Limb (tissue), 2 donors: ENCODE results near the gene KLHL2.
"Not testable (repeated sequence)": the region's sequence is repeated elsewhere in the genome, so short reads cannot be mapped to it uniquely, and the experiment has no call there.

Experiments
- DNase-seq, 2 donors: peaks; one replicate each; pipeline ENCODE4 v3.0.0-alpha.2; 2016; ENCODE audit errors: extremely low spot score in 2 of 2

The KLHL2 gene

DNA sequence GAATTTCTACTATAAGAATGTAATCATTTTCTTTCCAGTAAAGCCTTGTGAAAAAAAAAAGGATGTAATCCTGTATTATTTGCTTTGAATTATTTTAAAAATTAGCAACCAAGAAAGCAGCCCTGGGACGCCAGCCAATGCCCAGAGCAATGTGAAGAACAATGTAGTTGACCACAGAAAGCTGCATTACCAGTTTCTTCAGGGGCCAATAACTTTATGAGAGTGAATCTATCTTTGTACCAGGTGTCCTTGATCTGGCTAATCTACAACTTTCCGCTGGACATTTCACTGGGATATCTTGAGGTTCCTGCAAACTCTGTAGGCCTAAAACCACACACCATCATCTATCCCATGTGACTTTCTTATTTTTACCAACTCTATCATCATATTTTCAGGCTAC, 7.6 kb upstream of the KLHL2 start:
- no peak for DNase-seq

DNA sequence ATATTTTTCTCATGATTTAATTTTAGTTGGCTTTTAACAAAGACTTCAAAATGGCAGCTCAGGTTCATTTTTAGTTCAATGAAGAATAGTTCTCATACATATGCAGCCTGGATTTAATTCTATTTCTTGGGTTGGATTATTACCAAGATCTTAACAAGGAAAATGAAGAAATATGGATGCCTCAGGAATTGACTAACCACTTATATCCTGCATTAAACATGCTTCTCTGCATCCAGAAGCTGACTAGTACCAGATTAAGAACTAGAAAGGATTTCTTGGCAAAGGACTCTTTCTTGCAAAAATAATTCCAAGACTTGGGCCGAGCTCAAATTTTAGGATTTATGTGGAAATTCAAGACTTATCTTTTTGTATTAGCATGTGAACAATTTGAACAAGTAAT, 5.6 kb upstream of the KLHL2 start:
- no peak for DNase-seq

DNA sequence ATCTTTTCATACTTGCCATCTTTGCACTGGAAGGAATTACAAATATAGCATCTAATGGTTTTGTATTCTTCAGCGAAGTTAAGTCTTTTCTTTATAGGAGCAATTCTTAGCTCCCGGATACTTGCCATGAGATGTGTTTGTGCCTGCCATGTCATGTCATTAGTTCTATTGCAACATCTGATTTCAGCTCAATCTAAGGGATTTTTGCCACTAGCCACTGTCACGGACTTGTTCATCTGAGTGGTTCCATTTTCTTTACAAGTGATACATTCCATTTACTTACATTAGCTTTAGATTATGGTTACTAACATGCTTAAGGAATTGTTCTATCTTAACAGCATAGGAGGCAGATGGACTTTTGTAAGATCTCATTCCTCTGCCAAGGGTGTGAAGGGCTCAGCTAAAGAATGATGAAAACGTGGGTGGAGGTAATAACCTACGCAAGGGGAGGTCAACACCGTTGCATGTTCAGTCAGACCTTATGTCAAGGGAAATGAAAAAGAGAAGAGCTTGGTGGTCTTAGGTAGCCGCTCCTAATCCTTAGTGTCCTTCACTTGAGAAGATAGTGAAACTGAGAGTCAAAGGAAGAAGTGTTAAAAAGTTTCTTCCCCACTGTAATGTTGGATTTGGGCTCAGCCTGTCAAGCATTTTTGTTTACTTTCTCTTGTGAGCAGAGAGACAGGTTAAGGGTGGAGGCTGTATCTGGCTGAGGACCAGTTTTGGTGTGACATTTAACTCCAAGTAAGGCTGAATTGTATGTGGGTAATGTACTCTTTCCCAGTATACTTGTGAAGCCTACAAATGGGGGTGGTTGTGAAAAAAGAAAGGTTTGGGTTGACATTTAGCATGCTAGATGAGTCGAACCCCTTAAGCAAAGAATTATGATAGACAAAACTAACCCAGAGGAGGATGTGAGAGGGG, 3.6 kb upstream of the KLHL2 start:
- DNase-seq = no peak

DNA sequence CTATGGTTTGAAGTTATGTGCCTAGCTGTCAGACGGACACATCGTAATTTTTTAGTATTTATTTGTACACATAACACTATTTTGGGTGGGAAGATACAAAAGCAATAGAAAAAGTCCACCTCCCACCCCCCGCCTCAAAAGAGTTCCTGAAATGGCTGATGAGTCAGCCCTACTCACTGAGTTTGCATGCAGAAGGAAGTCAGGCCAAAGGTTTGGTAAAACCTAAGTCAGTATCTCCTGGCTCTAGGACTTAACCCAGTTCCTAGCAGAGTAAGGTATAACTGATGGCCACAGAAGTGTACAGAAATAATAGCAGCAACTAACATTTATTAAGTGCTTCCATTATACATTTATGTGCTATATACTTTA, 2.9 kb upstream of the KLHL2 start:
- DNase-seq = no peak

DNA sequence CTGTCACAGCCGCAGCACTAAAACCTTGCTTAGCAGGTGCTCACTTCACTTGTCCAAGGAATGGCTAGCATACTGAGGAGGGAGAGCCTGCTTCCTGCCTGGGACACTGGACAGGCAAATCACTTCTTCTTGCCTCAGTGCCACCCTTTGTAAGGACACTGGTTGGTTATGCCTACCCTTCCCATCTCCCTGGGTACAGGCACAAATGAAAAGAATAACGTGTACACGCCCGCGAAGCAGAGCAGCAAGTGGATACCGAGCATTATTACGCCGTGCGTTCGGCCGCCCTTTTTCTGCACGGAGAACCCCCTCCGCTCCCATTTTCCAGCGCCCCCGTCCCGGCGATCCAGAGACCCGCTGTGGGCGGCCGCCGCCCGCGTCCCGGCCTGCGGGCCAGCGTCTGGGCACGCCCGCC, 338 bp upstream of the KLHL2 start:
- DNase-seq = no peak

DNA sequence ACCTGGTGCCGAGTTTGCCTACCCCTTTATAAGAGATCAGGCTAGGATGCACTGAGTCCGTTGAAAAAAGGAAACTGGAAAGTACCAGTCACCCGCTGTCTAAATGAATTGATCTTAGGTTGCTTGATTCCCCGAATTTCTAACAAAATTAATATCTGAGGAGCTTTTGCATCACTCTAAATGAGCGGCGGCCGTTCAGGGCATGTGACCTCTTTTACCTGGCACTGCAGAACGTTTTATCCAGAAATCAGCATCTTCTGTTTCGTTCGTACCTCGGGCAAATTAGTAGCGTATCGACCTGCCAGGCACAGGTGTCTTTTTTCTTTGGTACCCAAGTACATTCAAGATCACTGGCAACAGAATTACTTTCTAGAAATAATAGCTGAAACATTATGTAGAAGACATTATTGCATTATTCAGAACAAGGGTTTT, 876 bp downstream of the KLHL2 start:
- no peak for DNase-seq

DNA sequence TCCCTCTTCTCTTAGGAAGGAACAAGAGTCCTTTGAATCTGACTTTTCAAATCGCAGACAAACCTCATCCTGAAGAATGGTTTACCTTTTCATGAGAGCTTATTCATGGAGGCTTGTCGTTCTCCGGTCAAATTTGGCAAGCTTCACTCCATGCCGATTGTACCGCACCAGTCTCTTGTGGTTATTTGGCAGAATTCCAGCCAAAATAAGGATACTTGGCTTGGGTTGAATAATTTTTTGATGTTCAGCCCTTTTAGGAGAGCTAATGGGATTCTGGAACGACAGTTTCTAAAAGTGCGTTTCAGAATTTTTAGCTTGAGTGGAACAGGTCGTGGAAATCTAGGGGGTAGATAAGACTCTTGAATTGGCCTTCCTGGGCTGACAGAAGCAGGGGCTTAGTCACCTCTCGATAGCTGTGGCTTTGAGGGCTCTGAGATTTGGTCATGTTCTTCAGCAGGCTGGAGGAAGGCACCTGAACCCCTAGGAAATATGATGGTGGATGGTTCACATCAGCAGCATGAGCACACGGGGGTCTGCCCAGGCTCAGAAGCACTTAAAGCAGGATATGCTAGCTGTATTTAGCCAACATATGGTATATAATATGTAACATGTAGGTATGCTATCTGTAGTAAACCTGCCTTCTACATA, 1.5 kb downstream of the KLHL2 start:
- no peak for DNase-seq

DNA sequence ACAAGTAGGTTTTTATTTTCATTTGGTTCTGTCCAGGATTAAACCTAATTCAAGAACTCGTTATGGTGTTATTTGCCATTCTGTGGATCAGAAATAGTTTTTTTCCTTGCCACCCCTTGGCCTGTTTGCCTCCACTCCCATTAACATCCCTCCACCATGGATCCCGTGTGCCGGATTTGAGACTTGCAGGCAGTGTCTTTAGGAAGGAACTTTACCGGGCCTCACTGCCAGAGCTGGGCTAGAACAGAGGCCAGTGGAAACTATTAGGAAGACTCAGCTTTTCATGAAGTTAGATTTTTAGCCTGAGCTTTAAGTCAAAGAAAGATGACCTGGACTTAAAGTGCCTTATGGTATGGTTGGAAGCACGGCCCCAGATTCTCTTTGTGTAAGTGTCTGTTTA, 2.4 kb downstream of the KLHL2 start:
- DNase-seq = no peak

DNA sequence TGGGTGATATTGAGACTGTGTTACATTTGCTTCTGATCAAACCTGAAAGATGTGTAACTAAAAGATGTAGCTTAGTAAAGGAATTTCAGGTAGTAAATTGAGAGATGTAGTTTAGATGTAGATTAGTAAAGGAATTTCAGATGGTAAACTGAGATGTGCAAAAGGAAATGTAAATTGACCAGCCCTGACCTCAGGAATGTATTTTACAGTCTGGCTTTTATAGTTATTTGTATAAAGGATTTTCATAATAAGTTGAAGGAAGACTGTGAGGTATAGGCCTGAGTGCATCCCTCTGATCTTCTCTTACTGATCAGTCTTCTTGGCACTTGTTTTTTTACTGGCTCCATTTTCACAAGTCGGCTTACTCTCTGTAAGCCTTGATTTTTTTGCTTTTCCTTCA, 3.2 kb downstream of the KLHL2 start:
- no peak for DNase-seq

DNA sequence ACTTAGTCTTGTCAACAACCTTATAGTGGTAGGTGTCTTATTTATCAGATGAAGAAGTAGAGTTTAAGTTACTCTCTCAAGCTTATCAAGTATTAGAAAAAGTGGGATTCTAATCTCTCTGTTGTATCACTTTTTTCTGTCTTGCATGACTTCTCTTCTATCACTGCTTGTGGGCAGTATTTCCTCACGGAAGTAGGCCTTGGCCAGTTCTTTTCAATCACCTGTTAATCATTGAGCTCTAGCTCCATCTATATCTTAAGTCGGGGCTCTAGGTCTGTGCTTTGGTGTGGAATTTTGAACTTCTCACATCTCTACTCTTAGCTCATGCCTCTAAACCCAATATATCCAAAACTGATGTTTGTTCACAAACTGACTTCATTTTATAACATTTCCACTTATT, 5.3 kb downstream of the KLHL2 start:
- DNase-seq = not testable (repeated sequence)

DNA sequence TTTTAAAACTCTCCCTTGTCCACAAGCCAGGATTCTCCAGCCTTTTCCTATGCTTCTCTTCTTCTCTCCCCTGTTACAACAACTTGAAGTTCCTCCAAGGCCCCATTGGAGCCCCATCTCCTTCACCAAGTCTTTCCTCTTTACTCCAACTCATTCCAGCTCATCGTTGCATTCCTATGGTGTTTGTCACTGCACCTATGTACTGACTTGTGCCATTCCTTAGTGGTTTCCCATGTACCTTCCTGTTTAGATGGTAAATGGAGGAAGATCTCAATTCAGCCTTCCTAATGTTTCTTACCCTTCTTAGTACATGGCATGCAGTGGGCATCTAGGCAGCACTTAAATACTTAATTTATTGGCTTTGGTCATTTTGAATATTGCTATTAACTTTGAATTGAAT, 6.0 kb downstream of the KLHL2 start:
- not testable (repeated sequence) for DNase-seq

DNA sequence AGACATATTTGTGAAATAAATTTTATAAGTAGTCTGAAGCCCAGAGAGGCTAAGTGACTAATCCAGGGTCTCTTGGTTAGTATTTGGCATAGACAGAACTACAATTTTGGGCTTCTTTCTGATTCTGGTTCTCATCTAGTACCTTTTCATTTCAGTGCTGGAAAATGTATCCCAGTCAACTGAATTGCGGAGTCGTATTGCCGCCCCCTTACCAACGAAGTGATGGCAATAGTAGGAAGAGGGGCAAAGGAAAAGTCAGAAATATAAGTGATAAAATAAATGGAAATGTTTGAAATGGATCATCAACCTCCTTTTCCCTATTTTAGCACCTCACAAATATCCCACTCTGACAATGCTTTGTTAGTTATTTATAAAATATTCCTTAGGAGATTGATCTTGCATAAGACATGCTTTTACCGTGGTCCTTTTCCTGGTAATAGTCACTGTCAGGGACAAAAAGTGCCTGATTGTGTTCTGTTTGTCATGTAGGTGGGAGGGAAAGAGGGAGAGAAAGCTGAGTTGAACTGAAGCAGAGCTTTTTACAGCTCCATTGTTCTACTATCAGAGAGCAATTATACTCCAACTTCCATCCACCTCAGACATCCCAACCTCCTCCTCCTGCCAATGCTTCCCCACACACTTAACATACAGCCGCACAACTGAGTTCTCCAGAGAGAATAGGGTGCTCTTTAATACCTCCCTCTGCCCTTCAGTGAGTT, 6.8 kb downstream of the KLHL2 start:
- not testable (repeated sequence) for DNase-seq

DNA sequence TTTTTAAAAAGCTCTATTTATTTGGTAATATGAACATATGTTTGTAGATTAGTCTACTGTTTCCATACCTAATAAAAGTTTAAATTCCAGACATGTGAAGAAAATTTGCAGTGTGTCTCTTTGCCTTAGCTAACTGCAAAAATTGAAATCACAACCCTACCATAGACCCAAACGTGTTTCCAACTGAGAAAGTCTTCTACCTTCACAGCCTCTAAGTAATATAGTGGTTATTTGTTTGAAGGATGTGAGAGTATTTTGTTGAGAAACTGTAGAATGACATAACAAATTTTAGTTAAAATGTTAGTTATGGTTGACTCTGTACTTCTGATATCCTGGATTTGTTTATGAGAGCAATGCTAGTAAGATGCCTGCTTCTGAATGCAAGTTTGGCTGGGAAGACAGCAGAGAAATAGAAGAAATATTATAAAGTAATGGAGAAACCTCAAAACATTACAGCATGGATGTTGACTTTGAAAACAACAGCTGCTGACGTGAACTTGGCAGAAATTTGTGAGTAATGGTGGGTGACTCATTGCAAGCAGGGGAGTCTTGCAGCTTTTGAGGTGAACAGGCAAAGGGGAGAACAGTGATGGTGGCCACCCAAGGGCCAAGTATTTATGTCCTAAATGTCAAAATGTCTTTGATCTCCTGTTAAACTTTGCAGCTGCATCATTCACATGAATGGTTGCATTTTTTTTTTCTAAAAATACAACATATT, 7.8 kb downstream of the KLHL2 start:
- DNase-seq = not testable (repeated sequence)

DNA sequence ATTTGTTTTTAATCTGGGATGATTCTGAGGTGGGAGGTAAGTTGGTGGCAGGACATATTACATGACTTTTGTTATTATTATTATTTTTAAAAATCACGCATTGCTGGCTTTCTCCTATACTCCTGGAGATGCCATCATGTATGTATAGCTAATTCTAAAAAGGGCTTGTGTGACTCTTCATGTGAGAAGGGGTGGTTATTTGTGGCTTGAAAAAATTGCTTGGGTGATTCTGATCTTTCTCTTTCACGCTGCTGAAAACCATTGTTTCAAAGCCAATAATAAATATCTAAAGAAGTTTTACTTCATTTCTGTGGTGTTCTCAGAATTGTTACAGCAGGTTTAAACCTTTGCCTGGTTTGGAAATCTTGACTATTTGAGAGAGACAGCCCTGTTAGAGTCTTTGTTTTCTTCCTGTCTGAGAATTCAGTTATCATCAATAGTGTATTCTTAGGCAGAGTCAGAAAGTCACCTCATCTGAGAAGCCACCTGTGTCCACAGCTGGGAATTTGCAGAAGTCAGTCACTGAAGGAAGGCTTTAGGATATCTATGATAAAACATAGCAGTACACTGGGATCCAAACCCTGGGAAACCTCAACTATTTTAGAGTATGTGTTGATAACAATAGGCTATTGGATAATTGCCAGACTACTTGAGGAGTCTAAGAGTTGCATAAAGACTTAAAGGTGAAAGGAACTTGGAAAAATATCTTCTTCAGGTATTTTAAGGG, 8.6 kb downstream of the KLHL2 start:
- DNase-seq = not testable (repeated sequence)

DNA sequence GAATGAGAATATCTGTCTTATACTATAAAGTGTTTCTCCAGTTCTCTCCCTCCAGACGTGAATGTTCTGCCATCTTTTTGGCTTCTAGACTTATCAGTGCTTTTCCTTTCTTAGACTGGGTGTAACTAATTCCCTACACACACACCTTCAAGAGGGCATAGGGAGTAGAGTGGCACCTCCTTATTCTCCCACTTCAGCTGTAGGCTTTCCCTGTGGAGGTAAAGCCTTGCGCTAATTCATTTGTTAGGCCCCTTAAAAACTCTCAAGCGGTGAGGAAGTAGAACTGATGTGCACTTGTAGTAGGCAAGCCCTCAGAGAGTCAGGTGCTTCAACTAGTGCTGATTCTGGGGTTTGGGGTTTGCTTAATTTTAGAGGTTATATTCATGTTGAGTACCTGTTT, 10.0 kb downstream of the KLHL2 start:
- DNase-seq = no peak

DNA sequence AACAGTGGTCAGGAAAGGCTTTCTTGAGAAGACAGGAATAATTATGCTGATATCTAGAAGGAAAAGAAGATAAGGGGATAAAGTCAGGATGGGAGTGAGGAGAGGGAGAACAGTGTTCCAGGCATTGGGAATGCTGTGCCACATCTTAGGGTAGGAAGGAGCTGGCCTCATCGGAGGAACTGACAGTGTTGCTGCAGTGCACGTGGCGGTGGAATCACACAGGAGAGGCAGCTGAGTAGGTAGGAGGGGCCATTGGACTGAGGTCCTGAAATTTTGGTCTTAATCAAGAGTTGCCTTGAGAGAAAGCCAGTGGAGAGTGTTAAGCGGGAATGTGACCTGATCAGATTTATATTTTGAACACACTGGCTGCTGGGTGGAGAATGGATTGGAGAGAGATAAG, 13.9 kb downstream of the KLHL2 start:
- DNase-seq = not testable (repeated sequence)

DNA sequence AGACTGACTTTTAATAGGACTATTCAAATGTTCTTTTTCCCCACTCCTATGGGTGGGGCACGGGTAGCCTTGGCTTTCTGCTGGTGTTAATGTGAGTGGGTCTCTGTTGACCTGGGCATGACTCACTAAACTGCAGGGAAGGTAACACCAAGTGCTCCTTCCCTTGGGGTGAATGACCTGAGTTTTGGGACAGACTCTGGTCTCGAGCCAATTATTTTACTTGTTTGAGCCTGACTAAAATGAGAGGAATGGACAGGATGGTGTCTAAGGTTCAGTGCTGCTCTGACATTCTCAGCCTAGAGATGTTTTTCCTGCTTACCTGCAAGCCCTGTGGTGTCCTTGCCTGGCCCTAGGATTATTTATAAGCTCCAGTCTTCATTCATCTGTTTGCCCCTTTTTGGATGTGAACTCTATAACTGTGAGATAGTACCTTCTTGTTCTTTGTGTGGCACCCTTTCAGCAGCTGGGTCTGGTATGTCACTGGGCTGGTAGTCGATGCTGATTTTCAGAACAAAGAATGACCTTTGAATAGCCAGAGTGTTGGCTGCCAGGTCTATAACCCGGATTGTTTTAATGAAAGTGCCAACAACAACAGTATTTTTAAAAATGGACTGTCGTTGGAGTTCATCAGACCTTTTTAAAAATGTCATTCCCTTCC, 14.8 kb downstream of the KLHL2 start:
- DNase-seq = not testable (repeated sequence)

DNA sequence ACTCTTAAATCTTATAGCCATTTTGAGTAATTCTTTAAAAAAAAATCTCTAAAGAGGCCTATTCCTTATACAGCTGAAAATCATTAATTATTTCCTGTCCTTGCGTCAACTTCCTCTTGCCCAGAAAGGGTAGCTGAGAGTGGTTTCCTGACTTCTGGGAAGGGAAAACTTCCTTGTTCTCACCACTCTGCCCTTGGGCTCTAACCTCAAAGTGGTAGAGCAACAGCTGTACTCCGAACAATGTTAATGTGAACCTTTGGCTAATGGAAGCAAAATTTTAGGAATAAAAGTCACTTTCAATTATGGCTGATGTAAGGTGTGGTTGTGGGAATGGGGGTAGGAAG, 15.3 kb downstream of the KLHL2 start:
- no peak for DNase-seq

DNA sequence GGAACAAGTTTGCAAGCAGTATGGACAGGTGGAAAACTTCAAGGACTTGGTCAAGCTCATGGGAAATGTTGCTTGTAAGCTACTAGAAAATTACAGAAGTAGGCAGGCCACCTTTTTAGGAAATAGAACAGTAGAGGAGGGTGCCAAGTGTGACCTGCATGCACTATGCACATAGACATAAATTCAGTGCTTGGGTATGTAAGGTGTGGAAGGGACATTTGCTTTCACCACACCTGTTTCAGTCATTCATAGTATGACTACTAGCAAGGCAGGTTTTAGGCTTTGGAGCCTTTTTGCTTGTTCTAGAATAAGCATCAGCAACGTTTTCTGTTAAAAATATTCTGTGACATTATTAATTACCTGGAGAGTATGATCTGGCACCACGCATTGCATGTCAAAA, 20.0 kb downstream of the KLHL2 start:
- DNase-seq = not testable (repeated sequence)

DNA sequence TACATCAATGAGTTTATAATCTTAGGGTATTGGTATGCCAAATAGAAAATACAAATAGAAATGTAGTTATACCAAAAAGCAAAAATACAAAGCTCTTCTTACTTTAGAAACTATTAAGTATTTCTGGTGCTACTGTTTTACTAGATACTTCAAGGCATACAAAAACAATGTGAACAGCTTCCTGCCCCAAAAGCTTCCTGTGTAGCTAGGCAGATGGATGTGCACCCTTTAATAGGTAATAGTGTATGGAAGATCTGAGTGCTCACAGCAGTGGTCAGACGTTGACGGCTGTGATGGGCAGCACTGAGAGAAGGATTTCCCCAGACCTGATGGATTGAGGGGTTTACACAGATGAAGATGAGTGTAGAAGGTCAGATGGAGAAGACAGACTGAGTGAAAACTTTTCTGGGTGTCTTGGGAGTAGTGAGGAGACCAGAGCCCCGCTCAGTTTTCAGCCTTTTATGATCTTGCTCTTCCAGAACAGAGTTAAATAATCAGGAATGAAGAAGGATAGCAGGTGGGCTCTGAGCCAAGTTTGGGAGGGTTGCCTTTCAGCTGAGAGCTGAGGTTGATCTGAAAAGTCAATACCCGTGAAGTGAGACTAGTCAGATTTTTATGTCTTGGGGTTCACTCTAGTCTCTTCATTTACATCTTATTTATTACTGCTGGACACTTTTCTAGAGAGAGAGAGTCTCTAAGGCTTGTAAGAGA, 22.3 kb downstream of the KLHL2 start:
- not testable (repeated sequence) for DNase-seq
